Colonic mucosa (tissue), 4 donors: Measurements from ENCODE around the gene DCAF8L2. TPM values are rescaled to one million over a fixed set of nuclear protein-coding genes. Genes with fewer than 3 reads are reported as not detected.
"Not testable (repeated sequence)": the region's sequence is repeated elsewhere in the genome, so short reads cannot be mapped to it uniquely, and the experiment has no call there.

ENCODE experiments used
- DNase-seq: peaks from one replicate; pipeline ENCODE4 v3.0.0-alpha.2; 2020
- H3K27ac ChIP-seq: fragments of 200-600 bp; one replicate; pipeline ENCODE4 v1.8.0; 2021
- H3K27me3 ChIP-seq: fragments of 200-600 bp; one replicate; pipeline ENCODE4 v1.8.0; 2021
- H3K36me3 ChIP-seq: fragments of 200-600 bp; one replicate; pipeline ENCODE4 v1.8.0; 2021
- H3K4me1 ChIP-seq: fragments of 200-600 bp; one replicate; pipeline ENCODE4 v1.8.0; 2021; ENCODE audit warnings: mild to moderate bottlenecking
- H3K4me3 ChIP-seq: fragments of 200-600 bp; one replicate; pipeline ENCODE4 v1.8.0; 2021
- H3K9ac ChIP-seq, 2 donors: one replicate each; pipeline ENCODE4 v1.7.0; 2013; ENCODE audit warnings: control low read depth in 2 of 2, low read depth in 2 of 2, low read length in 2 of 2
- H3K9me3 ChIP-seq: fragments of 200-600 bp; one replicate; pipeline ENCODE4 v1.8.0; 2021
- intact Hi-C: fragments of 100-400 bp; cut with DNase I; formaldehyde crosslinking; loops from one replicate; pipeline ENCODE4 v1.14.1; 2022
- total RNA-seq, 2 donors: library from RNA; stranded (reverse); fragmentation: NEBNext Ultra II Directional in 1 of 2; extraction: Animal tissue kit (Norgen Biotek cat#: 25700) in 1 of 2; gene quantifications; one replicate each; pipeline ENCODE4 v1.2.1, GENCODE V29; 2021
- TF ChIP-seq, protein P1 (sequence below): fragments of 200-600 bp; IDR thresholded peaks from one replicate; pipeline ENCODE4 v1.8.0; 2022; ENCODE audit warnings: antibody characterized with exemption, mild to moderate bottlenecking
- donor health status: healthy.
- donor health status: DM: no; HTN: no; CAD: no.
- donor health status: DM: no; HTN: no; CAD: no.

DCAF8L2 gene
- total RNA-seq, 2 donors from 2014 or later, result not detected

DNA sequence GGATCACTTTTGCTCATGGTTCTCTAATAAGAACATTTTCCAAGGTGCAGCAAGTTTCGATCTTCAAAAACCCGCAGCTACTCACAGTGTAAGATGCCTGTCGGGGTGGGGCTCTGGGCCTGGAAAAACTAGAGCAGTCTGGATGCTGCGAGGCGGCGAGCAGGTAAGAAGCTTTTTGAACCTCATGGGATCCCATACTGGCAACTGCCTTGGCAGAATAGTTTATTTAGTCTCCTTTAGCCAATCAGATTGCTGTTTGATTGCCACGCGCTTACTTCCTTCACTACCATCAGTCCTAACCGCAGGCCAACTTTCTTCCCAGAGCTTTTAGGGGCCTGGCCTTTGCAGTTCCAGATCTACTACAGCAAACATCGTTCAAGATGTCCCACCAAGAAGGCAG lies 156.4 kb downstream of the DCAF8L2 start:
- intact Hi-C loops, result no loop called here

DNA sequence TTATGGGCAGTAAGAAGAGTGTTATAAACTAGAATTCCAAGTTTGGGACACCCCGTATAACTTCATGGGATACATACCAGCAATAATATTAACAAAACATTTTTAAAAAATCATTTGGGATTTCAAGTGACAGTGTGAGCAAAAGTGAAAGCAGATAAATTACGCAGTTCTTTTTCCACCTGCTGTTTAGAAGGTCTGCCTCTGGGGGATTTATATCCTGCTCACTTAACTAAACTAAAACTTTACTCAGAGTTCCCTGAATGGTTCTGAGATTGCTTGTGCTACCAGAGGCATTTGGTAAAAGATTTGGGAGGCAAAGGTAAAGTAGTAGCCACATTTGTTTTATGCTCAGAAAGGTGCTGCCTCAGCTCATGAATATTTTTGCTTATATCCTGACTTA lies 160.2 kb downstream of the DCAF8L2 start:
- not testable (repeated sequence) for DNase-seq, H3K36me3 ChIP-seq, H3K4me3 ChIP-seq

More for the DNA sequence above, 156.4 kb downstream of the DCAF8L2 start:
- Histone ChIP-seq H3K27me3 (no peaks in the 10 kb centered on the region), H3K36me3 (no peaks in the 10 kb centered on the region), H3K9ac (no peak overlapping the region), H3K4me1 (no peaks in the 10 kb centered on the region), H3K27ac (no peak overlapping the region), H3K4me3 (no peak overlapping the region), H3K9me3 (no peaks in the 10 kb centered on the region)
- TF ChIP-seq, protein P1, sequence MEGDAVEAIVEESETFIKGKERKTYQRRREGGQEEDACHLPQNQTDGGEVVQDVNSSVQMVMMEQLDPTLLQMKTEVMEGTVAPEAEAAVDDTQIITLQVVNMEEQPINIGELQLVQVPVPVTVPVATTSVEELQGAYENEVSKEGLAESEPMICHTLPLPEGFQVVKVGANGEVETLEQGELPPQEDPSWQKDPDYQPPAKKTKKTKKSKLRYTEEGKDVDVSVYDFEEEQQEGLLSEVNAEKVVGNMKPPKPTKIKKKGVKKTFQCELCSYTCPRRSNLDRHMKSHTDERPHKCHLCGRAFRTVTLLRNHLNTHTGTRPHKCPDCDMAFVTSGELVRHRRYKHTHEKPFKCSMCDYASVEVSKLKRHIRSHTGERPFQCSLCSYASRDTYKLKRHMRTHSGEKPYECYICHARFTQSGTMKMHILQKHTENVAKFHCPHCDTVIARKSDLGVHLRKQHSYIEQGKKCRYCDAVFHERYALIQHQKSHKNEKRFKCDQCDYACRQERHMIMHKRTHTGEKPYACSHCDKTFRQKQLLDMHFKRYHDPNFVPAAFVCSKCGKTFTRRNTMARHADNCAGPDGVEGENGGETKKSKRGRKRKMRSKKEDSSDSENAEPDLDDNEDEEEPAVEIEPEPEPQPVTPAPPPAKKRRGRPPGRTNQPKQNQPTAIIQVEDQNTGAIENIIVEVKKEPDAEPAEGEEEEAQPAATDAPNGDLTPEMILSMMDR, result no peak
- DNase-seq, result no peak

DNA sequence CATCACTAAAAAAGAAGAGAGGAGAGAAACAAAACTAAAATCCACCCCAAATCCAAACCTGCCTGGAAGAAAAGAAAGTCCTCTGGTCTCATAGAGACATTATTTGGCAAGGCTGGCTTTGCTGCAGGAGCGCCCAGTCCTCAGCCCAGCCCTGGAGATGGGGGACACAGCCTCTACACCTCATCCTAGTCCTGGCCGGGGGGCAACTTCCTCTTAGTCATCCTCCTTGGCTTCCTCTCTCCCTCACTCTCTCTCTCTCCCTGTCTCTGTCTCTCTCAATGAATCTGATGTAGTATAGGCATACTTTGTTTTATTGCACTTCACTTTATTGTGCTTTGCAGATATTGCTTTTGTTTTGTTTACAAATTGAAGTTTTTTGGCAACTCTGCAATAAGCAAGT lies 161.8 kb downstream of the DCAF8L2 start:
- no peaks in the 10 kb centered on the region for H3K36me3 ChIP-seq
- H3K4me3 ChIP-seq, result no peak overlapping the region
- H3K27me3 ChIP-seq, result no peaks in the 10 kb centered on the region
- no peaks in the 10 kb centered on the region for H3K4me1 ChIP-seq
- H3K9ac ChIP-seq, result no peak overlapping the region
- TF ChIP-seq, protein P1, result no peak
- H3K9me3 ChIP-seq, result no peaks in the 10 kb centered on the region
- no peak overlapping the region for H3K27ac ChIP-seq
- intact Hi-C loops, result no loop called here
- DNase-seq, result no peak

More for the DNA sequence above, 160.2 kb downstream of the DCAF8L2 start:
- H3K9me3 ChIP-seq, H3K4me1 ChIP-seq, H3K27me3 ChIP-seq, H3K27ac ChIP-seq, intact Hi-C loops, H3K9ac ChIP-seq: not testable (repeated sequence)

- Histone ChIP-seq H3K27ac (no peak overlapping the region), H3K4me1 (no peaks in the 10 kb centered on the region), H3K4me3 (no peak overlapping the region), H3K36me3 (no peaks in the 10 kb centered on the region), H3K9ac (no peak overlapping the region), H3K9me3 (no peaks in the 10 kb centered on the region), H3K27me3 (no peaks in the 10 kb centered on the region)
- intact Hi-C loops, result no loop called here
- TF ChIP-seq, protein P1, result no peak
- no peak for DNase-seq
Observed at GRCh38 chrX:27765718-27766117, 175.6 kb downstream of the DCAF8L2 start.

DNA sequence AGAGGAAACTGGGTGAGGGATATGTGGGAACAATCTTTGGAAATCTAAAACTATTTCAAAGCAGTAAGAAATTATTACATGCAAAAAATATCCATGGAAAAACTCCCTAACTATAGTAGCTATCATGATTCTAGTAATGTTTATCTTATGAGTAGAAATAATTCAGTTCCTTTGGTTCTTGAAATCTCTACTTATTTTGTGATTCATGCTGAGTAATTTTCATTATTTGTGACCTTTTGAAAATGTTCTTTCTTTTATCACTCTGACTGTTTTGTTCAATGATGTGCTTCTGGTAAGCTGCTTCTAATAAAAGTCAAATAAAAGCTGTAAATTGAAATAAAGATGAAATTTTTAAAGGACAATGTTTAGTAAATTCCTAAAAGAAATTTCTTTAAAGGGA lies 177.2 kb downstream of the DCAF8L2 start:
- Histone ChIP-seq H3K9ac (no peak overlapping the region), H3K27me3 (no peaks in the 10 kb centered on the region), H3K4me1 (no peaks in the 10 kb centered on the region), H3K4me3 (no peak overlapping the region), H3K9me3 (no peaks in the 10 kb centered on the region), H3K27ac (no peak overlapping the region), H3K36me3 (no peaks in the 10 kb centered on the region)
- no peak for DNase-seq
- intact Hi-C loops, result no loop called here
- TF ChIP-seq, protein P1, result no peak

- TF ChIP-seq, protein P1, result no peak
- Histone ChIP-seq H3K36me3 (no peaks in the 10 kb centered on the region), H3K4me1 (no peaks in the 10 kb centered on the region), H3K9ac (no peak overlapping the region), H3K27me3 (no peaks in the 10 kb centered on the region), H3K9me3 (no peaks in the 10 kb centered on the region), H3K4me3 (no peak overlapping the region), H3K27ac (no peak overlapping the region)
- DNase-seq, result no peak
- intact Hi-C loops, result no loop called here
Observed at GRCh38 chrX:27775984-27776383, 185.8 kb downstream of the DCAF8L2 start.
